HepG2 (cell line): ENCODE results near the gene OR2V2.

Source experiments
- CHD2 ChIP-seq: IDR thresholded peaks from 2 replicates; pipeline ENCODE4 v1.6.1; 2011; ENCODE audit warnings: low read depth, low read length, improper control_type of control experiment
- JUN ChIP-seq: sonication (generic); formaldehyde crosslinking; IDR thresholded peaks from 2 replicates; pipeline ENCODE4 v1.4.0; 2020; ENCODE audit warnings: mild to moderate bottlenecking, missing genetic modification reagents
- TF ChIP-seq, protein P1 (sequence below): sonication (generic); formaldehyde crosslinking; IDR thresholded peaks from 2 replicates; pipeline ENCODE4 v1.5.0; 2020; ENCODE audit warnings: mild to moderate bottlenecking, missing genetic modification reagents, moderate library complexity
- TF ChIP-seq, protein P2 (sequence below): sonication (generic); formaldehyde crosslinking; IDR thresholded peaks from 2 replicates; pipeline ENCODE4 v1.8.0; 2022; ENCODE audit warnings: missing genetic modification reagents, mild to moderate bottlenecking, borderline replicate concordance

DNA sequence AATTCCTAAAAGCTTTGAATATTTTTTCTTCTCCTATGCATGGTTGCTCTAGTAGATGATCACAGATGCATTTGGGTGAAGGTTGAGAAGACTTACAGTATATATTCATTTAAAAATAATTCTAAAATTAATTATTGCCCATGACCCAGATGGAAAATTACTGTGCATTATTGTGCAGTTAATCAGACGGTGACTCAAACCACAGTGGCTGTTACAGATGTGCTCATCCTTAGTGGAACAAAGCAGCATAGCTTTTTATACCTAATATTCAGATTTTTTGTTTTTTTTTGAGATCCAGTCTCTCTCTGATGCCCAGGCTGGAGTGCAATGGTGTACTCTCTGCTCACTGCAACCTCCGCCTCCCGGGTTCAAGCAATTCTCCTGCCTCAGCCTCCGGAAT is 27.1 kb upstream of the OR2V2 start:
- TF ChIP-seq, protein P1, sequence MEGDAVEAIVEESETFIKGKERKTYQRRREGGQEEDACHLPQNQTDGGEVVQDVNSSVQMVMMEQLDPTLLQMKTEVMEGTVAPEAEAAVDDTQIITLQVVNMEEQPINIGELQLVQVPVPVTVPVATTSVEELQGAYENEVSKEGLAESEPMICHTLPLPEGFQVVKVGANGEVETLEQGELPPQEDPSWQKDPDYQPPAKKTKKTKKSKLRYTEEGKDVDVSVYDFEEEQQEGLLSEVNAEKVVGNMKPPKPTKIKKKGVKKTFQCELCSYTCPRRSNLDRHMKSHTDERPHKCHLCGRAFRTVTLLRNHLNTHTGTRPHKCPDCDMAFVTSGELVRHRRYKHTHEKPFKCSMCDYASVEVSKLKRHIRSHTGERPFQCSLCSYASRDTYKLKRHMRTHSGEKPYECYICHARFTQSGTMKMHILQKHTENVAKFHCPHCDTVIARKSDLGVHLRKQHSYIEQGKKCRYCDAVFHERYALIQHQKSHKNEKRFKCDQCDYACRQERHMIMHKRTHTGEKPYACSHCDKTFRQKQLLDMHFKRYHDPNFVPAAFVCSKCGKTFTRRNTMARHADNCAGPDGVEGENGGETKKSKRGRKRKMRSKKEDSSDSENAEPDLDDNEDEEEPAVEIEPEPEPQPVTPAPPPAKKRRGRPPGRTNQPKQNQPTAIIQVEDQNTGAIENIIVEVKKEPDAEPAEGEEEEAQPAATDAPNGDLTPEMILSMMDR (CRISPR knock-in tag): no peak
- TF ChIP-seq CHD2: no peak
- TF ChIP-seq, protein P2, sequence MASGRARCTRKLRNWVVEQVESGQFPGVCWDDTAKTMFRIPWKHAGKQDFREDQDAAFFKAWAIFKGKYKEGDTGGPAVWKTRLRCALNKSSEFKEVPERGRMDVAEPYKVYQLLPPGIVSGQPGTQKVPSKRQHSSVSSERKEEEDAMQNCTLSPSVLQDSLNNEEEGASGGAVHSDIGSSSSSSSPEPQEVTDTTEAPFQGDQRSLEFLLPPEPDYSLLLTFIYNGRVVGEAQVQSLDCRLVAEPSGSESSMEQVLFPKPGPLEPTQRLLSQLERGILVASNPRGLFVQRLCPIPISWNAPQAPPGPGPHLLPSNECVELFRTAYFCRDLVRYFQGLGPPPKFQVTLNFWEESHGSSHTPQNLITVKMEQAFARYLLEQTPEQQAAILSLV (CRISPR knock-in tag): no peak
- TF ChIP-seq JUN (CRISPR knock-in tag): no peak
